BLaER1 (cell line): ENCODE data around the gene TFPI.

Experiments used
- H3K27ac ChIP-seq: shearing (Covaris generic); formaldehyde crosslinking; 2 replicates; pipeline ENCODE4 v1.8.1; 2022
- H3K27me3 ChIP-seq: shearing (Covaris generic); formaldehyde crosslinking; 2 replicates; pipeline ENCODE4 v1.8.1; 2022
- H3K36me3 ChIP-seq: shearing (Covaris generic); formaldehyde crosslinking; 2 replicates; pipeline ENCODE4 v1.8.1; 2022
- H3K4me1 ChIP-seq: shearing (Covaris generic); formaldehyde crosslinking; 2 replicates; pipeline ENCODE4 v1.8.1; 2022
- H3K4me2 ChIP-seq: shearing (Covaris generic); formaldehyde crosslinking; 2 replicates; pipeline ENCODE4 v1.8.1; 2022
- H3K4me3 ChIP-seq: shearing (Covaris generic); formaldehyde crosslinking; 2 replicates; pipeline ENCODE4 v1.8.1; 2022
- H3K9ac ChIP-seq: shearing (Covaris generic); formaldehyde crosslinking; 2 replicates; pipeline ENCODE4 v1.8.1; 2022
- H3K9me3 ChIP-seq: shearing (Covaris generic); formaldehyde crosslinking; 2 replicates; pipeline ENCODE4 v1.8.1; 2022
- H4K20me1 ChIP-seq: shearing (Covaris generic); formaldehyde crosslinking; 2 replicates; pipeline ENCODE4 v1.8.1; 2022
- Cebpa-rat ChIP-seq: shearing (Covaris generic); IDR thresholded peaks from 2 replicates; pipeline ENCODE4 v1.8.1; 2022

Gene TFPI

DNA sequence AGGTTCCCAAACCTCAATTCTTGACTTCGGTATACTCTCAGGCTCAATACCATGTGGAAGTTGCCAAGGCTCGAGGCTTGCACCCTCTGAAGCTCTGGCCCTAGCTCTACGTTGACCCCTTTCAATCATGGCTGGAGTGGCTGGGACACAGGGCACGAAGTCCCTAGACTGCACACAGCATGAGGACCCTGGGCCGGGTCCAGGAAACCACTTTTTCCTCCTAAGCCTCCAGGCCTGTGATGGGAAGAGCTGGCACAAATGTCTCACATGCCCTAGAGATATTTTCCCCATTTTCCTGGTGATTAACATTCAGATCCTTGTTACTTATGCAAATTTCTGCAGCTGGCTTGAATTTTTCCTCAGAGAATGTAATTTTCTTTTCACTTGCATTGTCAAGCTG, 61.1 kb downstream of the TFPI start:
- H3K9ac ChIP-seq, result no peak overlapping the region

DNA sequence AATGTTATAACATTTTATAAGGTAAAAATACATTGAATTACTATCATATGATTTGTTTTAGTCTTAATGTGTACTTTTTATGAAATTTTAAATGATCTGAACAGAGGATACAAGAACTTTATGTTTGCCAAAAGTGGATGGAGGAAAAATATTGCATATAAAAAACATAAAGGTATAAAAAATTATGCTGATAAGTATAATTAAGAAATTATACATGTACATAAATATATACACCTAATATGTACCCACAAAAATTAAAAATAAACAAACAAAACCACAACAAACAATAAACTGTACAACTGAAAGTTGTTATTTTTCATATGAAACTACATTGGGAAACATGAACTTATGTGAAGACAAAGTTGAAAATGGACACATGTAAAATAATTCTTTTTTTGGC, 68.0 kb downstream of the TFPI start:
- no peaks in the 10 kb centered on the region for H3K4me1 ChIP-seq
- no peak for TF ChIP-seq Cebpa-rat
- no peak overlapping the region for H3K4me2 ChIP-seq

More for the DNA sequence above, 61.1 kb downstream of the TFPI start:
- H3K9me3 ChIP-seq, result peaks cover 15% of the 10 kb centered on the region
- no peak overlapping the region for H3K4me3 ChIP-seq
- TF ChIP-seq Cebpa-rat, result no peak
- H4K20me1 ChIP-seq, result no peaks in the 10 kb centered on the region
- no peaks in the 10 kb centered on the region for H3K4me1 ChIP-seq
- no peak overlapping the region for H3K4me2 ChIP-seq
- H3K36me3 ChIP-seq, result no peaks in the 10 kb centered on the region
- H3K27me3 ChIP-seq, result no peaks in the 10 kb centered on the region
- no peak overlapping the region for H3K27ac ChIP-seq

DNA sequence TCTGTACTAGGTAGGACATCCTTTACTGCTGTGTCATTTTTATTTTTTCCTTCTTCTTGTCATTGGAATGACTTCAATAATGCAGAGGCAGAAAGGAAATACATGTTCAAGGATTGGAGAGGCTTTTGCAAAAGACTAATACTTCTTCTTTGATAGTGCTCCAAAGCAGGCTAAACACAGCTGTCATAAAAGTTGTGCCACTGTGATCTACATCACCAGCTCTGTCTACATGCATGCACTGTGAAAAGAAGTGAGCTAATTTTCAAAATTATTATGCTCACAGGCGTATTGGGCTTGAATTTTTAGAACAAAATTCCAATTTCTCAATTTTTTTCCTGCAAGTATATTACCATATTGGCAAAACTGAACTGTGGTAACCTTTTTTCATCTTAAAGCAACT, 68.7 kb downstream of the TFPI start:
- Histone ChIP-seq H3K4me3 (no peak overlapping the region), H3K27me3 (no peaks in the 10 kb centered on the region), H4K20me1 (no peaks in the 10 kb centered on the region), H3K4me2 (no peak overlapping the region), H3K27ac (no peak overlapping the region), H3K9me3 (no peaks in the 10 kb centered on the region), H3K4me1 (no peaks in the 10 kb centered on the region), H3K36me3 (no peaks in the 10 kb centered on the region), H3K9ac (no peak overlapping the region)
- TF ChIP-seq Cebpa-rat, result no peak

More for the DNA sequence above, 68.0 kb downstream of the TFPI start:
- H4K20me1 ChIP-seq, result no peaks in the 10 kb centered on the region
- no peaks in the 10 kb centered on the region for H3K9me3 ChIP-seq
- no peaks in the 10 kb centered on the region for H3K27me3 ChIP-seq
- H3K4me3 ChIP-seq, result no peak overlapping the region
- no peak overlapping the region for H3K27ac ChIP-seq
- H3K9ac ChIP-seq, result no peak overlapping the region
- H3K36me3 ChIP-seq, result no peaks in the 10 kb centered on the region

DNA sequence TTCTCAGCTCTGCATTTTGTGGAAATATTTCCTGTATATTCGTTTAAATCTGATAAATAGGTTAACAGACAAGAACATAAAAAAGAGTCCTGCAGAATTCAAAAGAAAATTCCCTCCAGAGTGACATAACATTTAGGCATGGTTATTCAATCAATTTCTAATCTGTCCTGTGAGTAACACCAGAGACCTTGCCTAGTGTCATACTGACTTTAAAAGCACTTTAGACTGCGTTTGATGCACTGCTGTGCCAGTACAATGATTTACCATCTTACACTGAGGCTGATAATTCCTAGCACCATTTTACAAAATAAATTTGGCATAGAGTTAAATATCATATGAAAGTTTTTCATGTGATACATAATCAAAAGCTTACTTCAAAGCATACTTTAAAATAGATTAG, 70.7 kb downstream of the TFPI start:
- Histone ChIP-seq H3K4me3 (no peak overlapping the region), H3K27ac (no peak overlapping the region), H3K36me3 (no peaks in the 10 kb centered on the region), H3K9ac (no peak overlapping the region), H4K20me1 (no peaks in the 10 kb centered on the region), H3K4me2 (no peak overlapping the region), H3K9me3 (no peaks in the 10 kb centered on the region), H3K27me3 (no peaks in the 10 kb centered on the region), H3K4me1 (no peaks in the 10 kb centered on the region)
- no peak for TF ChIP-seq Cebpa-rat

DNA sequence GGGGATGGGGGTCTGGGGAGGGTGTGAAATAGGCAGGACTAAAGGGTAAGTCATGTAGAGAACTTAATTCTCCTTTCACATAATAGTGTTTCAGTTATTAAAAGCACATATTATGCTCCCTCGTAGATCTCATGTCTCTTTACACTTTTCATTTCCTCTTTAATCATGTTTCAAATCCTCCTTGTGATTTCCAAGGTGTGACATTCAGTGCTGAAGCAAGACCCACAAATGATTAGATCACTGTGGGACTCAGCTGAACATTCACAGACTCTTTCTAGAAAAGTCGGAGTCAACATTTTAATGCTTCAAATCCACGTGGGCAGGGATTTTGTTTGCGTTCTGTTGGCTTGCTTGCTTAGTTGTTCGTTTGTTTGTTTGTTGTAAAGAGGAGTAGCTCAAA, 71.4 kb downstream of the TFPI start:
- H3K4me1 ChIP-seq, result no peaks in the 10 kb centered on the region
- TF ChIP-seq Cebpa-rat, result no peak

DNA sequence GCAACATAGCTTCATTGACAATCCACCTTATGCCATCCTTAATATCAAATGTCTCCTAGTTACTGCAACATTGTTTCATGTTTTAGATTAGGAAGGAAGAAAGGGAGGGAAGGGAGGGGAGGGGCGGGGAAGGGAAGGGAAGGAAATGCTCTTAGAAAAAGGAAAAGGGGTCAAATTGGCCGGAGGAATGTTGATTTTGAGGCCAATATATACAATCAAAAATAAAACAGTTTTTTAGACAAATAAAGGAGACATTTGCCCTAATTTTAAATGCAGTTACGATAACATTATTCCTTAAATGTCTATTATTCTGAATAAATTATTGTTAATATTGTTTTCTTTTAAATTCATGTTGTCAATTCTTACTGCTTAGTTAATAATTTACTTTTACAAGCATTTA, 72.7 kb downstream of the TFPI start:
- Histone ChIP-seq H3K27ac (no peak overlapping the region), H3K9ac (no peak overlapping the region), H3K9me3 (no peaks in the 10 kb centered on the region), H3K4me1 (no peaks in the 10 kb centered on the region), H4K20me1 (no peaks in the 10 kb centered on the region), H3K27me3 (no peaks in the 10 kb centered on the region), H3K4me3 (no peak overlapping the region), H3K36me3 (no peaks in the 10 kb centered on the region), H3K4me2 (no peak overlapping the region)
- TF ChIP-seq Cebpa-rat, result no peak

More for the DNA sequence above, 71.4 kb downstream of the TFPI start:
- no peak overlapping the region for H3K4me2 ChIP-seq
- H3K9me3 ChIP-seq, result no peaks in the 10 kb centered on the region
- no peak overlapping the region for H3K27ac ChIP-seq
- no peak overlapping the region for H3K4me3 ChIP-seq
- no peaks in the 10 kb centered on the region for H4K20me1 ChIP-seq
- H3K9ac ChIP-seq, result no peak overlapping the region
- no peaks in the 10 kb centered on the region for H3K36me3 ChIP-seq
- no peaks in the 10 kb centered on the region for H3K27me3 ChIP-seq

DNA sequence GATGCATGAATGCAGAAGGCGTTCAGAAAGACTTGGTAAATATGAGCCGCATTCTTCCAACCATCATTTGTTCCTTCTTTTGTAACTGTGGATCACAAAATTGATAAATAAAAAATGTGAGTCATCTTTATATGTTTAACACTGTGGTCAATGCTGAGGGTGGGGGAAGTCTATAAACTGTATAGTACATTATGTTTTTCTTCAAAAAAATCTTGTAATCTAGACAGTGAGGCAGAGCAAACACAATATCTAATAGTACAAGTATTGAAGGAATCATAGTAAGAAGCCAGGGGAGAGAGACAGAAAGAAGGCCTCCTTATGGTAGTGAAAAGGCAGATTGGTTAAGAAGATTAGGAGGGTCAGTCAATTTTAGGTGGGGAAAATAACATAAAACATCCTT, 75.5 kb downstream of the TFPI start:
- H3K4me2 ChIP-seq, result no peak overlapping the region
- H3K4me1 ChIP-seq, result no peaks in the 10 kb centered on the region
- H3K27ac ChIP-seq, result no peak overlapping the region
- no peak for TF ChIP-seq Cebpa-rat
- H3K27me3 ChIP-seq, result no peaks in the 10 kb centered on the region
- H3K36me3 ChIP-seq, result no peaks in the 10 kb centered on the region
- no peaks in the 10 kb centered on the region for H3K9me3 ChIP-seq
- H4K20me1 ChIP-seq, result no peaks in the 10 kb centered on the region
- H3K9ac ChIP-seq, result no peak overlapping the region
- H3K4me3 ChIP-seq, result no peak overlapping the region

DNA sequence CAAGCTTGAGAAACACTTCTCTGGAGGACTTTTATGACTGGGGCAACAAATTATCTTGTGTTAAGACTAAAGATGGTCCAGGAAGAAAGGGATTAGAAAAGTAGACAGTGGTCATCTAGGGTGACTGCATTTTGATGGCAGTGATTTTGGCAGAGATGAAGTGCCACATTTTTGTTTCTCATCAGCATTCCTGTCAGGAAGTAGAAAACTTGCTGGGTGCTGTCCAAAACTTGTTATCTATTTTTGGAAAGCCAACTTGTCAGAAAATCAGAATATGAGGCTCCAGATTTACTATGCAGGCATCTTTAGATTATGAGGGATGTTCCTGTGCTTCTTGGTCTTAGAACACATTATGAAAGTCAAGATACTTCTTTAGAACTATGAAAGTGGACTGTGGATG, 77.2 kb downstream of the TFPI start:
- no peaks in the 10 kb centered on the region for H3K4me1 ChIP-seq
- no peaks in the 10 kb centered on the region for H4K20me1 ChIP-seq
- H3K4me3 ChIP-seq, result no peak overlapping the region
- no peaks in the 10 kb centered on the region for H3K36me3 ChIP-seq
- H3K9ac ChIP-seq, result no peak overlapping the region
- TF ChIP-seq Cebpa-rat, result no peak
- H3K27me3 ChIP-seq, result no peaks in the 10 kb centered on the region
- no peak overlapping the region for H3K4me2 ChIP-seq
- no peak overlapping the region for H3K27ac ChIP-seq
- no peaks in the 10 kb centered on the region for H3K9me3 ChIP-seq

DNA sequence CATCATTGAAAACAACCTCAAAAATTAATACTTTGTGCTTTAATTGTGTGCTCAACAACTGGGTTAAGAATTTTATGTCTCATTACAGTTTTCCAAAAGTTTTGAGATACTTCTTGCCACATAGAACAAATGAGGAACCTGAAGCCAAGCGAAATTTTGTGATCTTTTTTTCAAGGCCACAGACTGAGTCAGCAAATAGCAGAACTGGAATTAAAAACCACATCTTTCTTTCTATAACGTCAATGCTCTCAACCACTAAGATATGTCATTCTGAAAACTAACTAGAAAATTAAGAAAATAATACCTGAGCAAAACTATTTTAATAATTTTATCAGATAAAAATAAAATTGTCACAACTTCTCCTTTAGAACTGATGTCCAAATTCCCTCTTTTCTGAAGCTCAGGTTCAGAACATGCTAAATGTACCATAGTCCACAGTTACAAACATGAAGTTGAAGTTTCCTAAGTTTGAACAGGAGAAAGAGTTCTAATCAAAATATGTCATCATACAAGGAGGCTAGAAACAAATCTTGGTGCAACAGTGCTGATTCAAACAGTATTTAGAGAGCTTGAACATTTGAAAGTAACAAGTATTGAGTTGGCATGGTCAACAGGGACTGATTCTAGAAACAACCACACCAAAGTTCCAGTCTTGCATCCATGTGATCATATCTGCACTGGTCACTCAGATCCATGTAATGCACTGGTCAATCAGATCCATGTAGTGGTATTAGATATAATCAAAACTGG, 78.6 kb downstream of the TFPI start:
- Histone ChIP-seq H3K4me2 (no peak overlapping the region), H3K4me3 (no peak overlapping the region), H3K36me3 (no peaks in the 10 kb centered on the region), H3K9ac (no peak overlapping the region), H3K27me3 (no peaks in the 10 kb centered on the region), H3K27ac (no peak overlapping the region), H3K9me3 (no peaks in the 10 kb centered on the region), H3K4me1 (no peaks in the 10 kb centered on the region), H4K20me1 (no peaks in the 10 kb centered on the region)
- no peak for TF ChIP-seq Cebpa-rat

DNA sequence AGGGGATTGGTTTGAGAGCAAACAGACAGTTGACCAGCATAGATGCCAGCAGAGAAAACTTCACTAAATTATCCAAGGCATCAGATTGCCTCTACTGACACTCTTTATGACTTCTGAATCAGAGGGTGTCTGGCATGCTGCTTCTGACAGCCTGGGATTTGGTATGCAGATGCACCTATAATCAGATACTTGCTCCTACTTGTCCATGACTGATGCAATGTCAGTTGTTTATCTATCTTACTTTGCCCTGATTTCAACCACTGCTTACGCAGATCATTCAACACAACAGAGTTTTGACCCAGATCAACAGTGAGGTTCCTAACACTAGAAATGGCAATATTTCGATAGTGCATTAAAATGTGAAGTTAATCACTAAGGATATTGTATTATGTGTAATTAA, 83.5 kb downstream of the TFPI start:
- Histone ChIP-seq H4K20me1 (no peaks in the 10 kb centered on the region), H3K4me3 (no peak overlapping the region), H3K4me2 (no peak overlapping the region), H3K27me3 (no peaks in the 10 kb centered on the region), H3K4me1 (no peaks in the 10 kb centered on the region), H3K36me3 (no peaks in the 10 kb centered on the region), H3K9ac (no peak overlapping the region), H3K27ac (no peak overlapping the region), H3K9me3 (no peaks in the 10 kb centered on the region)
- no peak for TF ChIP-seq Cebpa-rat

DNA sequence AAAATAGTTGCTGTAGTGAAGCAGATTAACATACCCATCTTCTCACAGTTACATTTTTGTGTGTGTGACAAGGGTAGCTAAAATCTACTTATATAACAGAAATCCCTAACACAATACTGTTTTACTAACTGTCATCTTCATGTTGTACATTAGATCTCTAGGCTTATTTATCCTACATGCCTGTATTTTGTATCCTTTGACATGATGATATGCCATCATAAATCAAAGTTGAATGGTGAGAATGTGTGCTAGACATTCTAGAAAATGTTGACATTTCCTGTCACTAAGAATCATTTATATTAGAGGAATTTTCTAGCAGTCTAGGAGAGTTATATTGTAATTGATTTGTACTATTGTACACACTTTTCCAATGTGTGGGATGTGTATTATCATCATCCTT, 84.7 kb downstream of the TFPI start:
- Histone ChIP-seq H3K27me3 (no peaks in the 10 kb centered on the region), H3K4me3 (no peak overlapping the region), H4K20me1 (no peaks in the 10 kb centered on the region), H3K4me2 (no peak overlapping the region), H3K9me3 (no peaks in the 10 kb centered on the region), H3K4me1 (no peaks in the 10 kb centered on the region), H3K27ac (no peak overlapping the region), H3K36me3 (no peaks in the 10 kb centered on the region), H3K9ac (no peak overlapping the region)
- TF ChIP-seq Cebpa-rat, result no peak
